ENCODE results near the gene TMC1. TPM values are rescaled to one million over a fixed set of nuclear protein-coding genes. Genes with fewer than 3 reads are reported as not detected.

The TMC1 gene
- total and polyA plus RNA-seq, 5 experiments from 2014 or later = not detected

DNA sequence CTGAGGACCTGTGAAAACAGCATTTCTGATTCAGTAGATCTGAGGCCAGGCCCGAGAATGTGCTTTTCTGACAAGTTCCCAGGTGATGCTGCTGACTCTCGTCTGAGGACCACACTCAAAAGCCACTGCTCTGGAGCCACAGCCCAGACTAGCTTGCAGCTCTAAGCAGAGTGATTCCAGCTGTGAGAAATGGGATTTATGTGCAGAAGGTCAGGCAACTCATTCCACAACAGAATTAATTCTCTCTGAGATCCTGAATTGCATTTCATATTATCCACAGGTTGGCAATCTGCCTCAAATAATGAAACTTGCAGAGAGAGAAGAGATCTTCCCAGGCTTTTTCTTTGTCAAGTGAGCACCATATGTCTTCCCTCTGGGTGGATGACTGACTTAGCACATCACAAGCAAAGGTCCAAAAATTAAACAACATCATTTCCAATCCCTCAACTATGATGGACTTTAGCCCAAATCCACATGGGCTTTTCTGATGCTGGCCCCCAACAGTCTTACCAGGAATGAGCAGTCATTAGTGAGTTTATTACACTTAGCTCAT, 291.2 kb downstream of the TMC1 start:
- Mint-ChIP-seq H3K27me3 (peaks cover 0 to 6% (median 0%) of the 10 kb centered on the region in 5 donors), H3K9me3 (peaks cover 0 to 5% (median 0%) of the 10 kb centered on the region in 9 donors)

DNA sequence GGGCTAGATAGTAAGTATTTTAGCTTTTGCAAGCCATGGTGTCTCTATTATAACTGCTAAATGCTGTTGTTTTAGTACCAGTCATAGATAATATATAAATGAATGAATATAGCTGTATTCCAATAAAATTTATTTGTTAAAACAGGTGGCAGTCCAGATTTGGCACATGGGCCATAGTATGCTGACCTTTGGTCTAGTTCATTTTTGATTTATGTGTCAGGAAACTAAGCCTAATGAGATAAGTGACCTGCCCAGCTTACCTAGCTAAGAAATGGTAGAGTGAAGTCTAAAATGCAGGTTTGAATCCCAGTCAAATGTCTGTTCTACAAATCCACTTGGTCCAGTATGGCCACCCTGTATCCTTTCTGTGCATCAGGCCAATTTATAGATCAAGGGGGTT, 292.1 kb downstream of the TMC1 start:
- DNase-seq = no peak
- POLR2A ChIA-PET = no interaction called here

More for the DNA sequence above, 291.2 kb downstream of the TMC1 start:
- DNase-seq (no peak), ATAC-seq (no peak)
- H3K36me3 Mint-ChIP-seq = no peaks in the 10 kb centered on the region
- no peak overlapping the region for H3K4me3 Mint-ChIP-seq
- no peaks in the 10 kb centered on the region for H3K4me1 Mint-ChIP-seq
- POLR2A ChIA-PET = no interaction called here
- H3K27ac Mint-ChIP-seq = no peak overlapping the region

DNA sequence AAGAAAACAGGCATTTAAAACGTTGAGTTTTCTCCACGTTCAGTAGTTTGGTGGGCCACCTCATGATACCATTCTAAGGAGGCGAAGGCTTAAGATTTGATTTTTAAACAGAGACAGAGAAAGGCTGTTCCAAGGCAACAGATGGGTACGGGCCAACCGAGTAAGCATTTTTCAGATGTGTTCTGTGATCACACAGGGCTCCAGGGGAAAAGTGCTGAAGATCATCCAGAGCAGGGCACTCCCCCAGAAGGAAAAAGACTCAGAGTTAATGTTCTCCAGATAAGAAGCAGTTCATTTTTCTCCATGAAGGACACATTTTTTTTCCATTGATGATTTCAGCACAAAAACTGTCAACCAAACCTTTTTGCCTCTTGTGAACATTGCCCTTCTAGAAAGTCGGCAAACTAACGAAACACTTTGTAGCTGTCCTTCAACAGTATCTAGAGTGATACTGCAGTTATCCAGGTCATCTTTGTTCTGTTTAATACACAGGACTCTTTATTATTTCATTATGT, 292.7 kb downstream of the TMC1 start:
- DNase-seq (no peak), ATAC-seq (no peak)
- POLR2A ChIA-PET = no interaction called here
- Mint-ChIP-seq H3K4me1 (no peaks in the 10 kb centered on the region), H3K27ac (no peak overlapping the region), H3K4me3 (no peak overlapping the region), H3K9me3 (no peaks in the 10 kb centered on the region), H3K27me3 (peaks cover 0 to 7% (median 3%) of the 10 kb centered on the region in 5 donors), H3K36me3 (no peaks in the 10 kb centered on the region)

More for the DNA sequence above, 292.1 kb downstream of the TMC1 start:
- Mint-ChIP-seq H3K4me3 (no peak overlapping the region), H3K36me3 (no peaks in the 10 kb centered on the region), H3K9me3 (no peaks in the 10 kb centered on the region), H3K4me1 (no peaks in the 10 kb centered on the region), H3K27ac (no peak overlapping the region), H3K27me3 (peaks cover 0 to 7% (median 3%) of the 10 kb centered on the region in 5 donors)
- ATAC-seq = no peak

DNA sequence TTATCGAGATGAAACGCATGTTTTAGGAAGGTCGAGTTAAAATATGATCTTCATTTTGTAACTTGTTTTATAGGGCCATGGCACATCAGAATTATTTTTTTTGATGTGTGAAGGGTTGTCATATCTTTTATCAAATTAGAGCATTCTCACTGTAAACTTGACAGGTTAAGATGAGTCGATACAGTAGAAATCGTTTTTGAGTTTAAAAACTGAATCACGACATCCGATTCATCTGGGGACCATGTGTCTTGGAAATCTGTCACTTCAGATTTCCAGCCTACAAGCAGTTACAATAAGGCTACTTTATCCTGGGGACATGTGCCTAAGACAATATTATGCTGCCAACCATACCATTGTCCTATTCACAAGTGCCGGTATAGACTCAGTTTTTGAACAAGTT, 295.3 kb downstream of the TMC1 start:
- POLR2A ChIA-PET = no interaction called here
- Mint-ChIP-seq H3K9me3 (no peaks in the 10 kb centered on the region), H3K27me3 (peaks cover 0 to 8% (median 5%) of the 10 kb centered on the region in 5 donors), H3K4me3 (no peak overlapping the region), H3K27ac (no peak overlapping the region), H3K4me1 (no peaks in the 10 kb centered on the region), H3K36me3 (no peaks in the 10 kb centered on the region)
- DNase-seq (no peak), ATAC-seq (no peak)

DNA sequence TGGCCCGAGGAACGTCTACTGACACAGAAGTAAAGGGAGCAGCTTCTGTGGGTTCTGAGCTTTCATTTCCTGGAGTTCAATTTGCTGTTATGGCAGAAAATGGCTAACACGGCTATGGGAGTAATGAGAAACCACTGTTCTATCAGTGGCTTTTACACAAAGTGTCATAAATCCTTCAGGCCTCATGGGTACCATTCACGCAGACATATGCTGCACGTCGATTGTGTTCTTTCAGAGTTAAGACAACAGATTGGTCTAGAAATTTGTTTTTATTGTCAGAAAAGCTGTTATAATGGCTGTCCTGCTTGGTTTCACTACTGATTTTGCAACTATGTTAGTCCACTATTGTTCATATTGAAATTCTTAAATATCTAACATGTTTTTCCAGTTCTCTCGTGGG, 296.0 kb downstream of the TMC1 start:
- ATAC-seq (no peak), DNase-seq (no peak)
- POLR2A ChIA-PET = no interaction called here
- Mint-ChIP-seq H3K4me3 (no peak overlapping the region), H3K27ac (no peak overlapping the region), H3K27me3 (peaks cover 0 to 8% (median 6%) of the 10 kb centered on the region in 5 donors), H3K9me3 (no peaks in the 10 kb centered on the region), H3K4me1 (peaks cover 0 to 4% (median 0%) of the 10 kb centered on the region in 4 donors), H3K36me3 (no peaks in the 10 kb centered on the region)

DNA sequence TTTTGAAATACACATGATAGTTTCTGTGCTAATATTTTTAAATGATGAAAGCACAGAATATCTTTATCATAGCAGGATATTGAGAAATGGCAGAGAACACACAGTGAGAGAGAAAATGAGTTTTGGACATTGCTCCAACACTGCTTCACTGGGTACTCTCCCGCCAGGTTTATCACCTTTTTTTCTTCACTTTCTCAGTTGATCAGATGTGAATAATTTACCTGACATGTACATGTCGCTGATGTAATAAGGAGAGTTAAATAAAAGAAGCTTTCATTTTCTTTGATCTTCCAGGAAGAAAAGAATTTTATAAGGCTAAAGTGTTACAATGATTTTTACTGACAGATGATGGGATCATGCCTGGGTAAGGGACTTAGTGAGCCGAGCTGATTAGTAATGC, 297.0 kb downstream of the TMC1 start:
- peaks cover 0 to 11% (median 6%) of the 10 kb centered on the region in 5 donors for H3K27me3 Mint-ChIP-seq
- ATAC-seq (no peak), DNase-seq (no peak)
- H3K4me1 Mint-ChIP-seq = peaks cover 0 to 6% (median 0%) of the 10 kb centered on the region in 4 donors
- no peaks in the 10 kb centered on the region for H3K9me3 Mint-ChIP-seq
- H3K4me3 Mint-ChIP-seq = no peak overlapping the region
- POLR2A ChIA-PET = no interaction called here
- H3K27ac Mint-ChIP-seq = no peak overlapping the region
- H3K36me3 Mint-ChIP-seq = no peaks in the 10 kb centered on the region

DNA sequence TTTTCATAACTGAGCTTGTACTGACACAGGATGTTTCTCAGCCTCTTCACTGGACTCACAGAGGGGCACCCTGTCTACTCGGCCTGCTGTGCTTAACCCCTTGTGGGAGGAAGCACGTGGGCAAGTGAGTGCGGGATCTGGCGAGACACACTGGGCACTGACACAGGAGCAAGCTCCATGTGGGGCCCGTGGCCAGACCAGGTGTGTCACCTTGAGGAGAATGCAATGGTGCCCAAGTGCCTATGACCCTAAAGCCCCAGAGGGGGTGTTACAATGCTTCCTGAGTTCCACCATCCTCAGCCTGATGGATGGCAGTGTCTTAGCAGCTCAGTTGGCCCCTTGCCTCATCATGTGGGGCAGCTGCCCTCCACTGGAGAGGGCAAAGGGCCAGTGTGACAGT, 302.6 kb downstream of the TMC1 start:
- peaks cover 0 to 6% (median 0%) of the 10 kb centered on the region in 4 donors for H3K4me1 Mint-ChIP-seq
- POLR2A ChIA-PET = no interaction called here
- DNase-seq (no peak), ATAC-seq (no peak)
- no peak overlapping the region for H3K27ac Mint-ChIP-seq
- H3K27me3 Mint-ChIP-seq = peaks cover 4 to 19% (median 16%) of the 10 kb centered on the region in 5 donors
- H3K9me3 Mint-ChIP-seq = no peaks in the 10 kb centered on the region
- H3K4me3 Mint-ChIP-seq = no peak overlapping the region
- H3K36me3 Mint-ChIP-seq = no peaks in the 10 kb centered on the region

DNA sequence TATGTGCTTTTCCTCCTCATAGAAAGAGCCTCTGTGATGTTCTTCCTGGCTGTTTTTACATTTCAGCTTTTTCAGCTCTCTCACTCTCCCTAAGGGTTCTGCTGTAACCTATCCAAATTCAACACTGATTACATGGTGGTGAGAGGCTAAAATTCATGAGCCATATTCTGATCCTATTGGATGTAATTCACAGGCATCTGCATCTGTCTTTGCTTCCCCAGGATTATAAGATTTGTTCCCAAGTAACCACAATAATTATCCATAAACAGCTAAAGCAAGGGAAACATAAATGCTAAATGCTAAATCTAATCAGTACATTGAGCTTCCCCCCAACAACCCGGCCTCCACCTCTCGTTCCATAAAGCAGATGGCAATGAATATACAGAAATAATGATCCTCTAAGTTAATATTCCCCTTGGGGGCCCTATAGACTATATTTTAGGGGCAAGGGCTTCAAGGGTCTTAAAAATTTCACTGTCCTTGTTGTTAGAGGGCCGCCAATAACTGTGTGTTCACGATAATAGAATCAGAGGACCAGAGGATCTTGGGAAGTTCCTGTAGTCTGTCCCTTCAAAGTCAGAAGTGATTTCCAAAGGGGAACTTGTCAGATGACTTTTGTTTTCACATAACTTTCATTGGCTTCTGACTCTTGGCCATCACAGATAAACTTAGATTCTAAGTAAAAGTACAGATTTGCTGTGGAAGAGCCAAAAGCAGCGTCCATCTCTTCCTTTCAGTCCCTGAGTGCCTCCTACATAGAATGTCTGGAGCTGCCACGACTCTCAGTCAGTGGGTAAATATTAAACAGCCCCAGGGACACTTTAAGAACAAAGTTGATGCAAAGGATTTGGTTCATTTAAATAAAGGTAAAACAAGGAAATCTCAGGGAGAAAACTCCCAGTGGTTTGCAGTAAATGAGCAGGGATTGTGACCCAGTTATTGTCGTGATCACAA, 305.9 kb downstream of the TMC1 start:
- H3K9me3 Mint-ChIP-seq = peaks cover 0 to under 1% (median 0%) of the 10 kb centered on the region in 9 donors
- no peak for ATAC-seq
- H3K27ac Mint-ChIP-seq = no peak overlapping the region
- POLR2A ChIA-PET = no interaction called here
- H3K36me3 Mint-ChIP-seq = no peaks in the 10 kb centered on the region
- peaks cover 0 to 3% (median 0%) of the 10 kb centered on the region in 4 donors for H3K4me1 Mint-ChIP-seq
- DNase-seq = no peak
- peaks cover 2 to 16% (median 12%) of the 10 kb centered on the region in 5 donors for H3K27me3 Mint-ChIP-seq
- no peak overlapping the region for H3K4me3 Mint-ChIP-seq

DNA sequence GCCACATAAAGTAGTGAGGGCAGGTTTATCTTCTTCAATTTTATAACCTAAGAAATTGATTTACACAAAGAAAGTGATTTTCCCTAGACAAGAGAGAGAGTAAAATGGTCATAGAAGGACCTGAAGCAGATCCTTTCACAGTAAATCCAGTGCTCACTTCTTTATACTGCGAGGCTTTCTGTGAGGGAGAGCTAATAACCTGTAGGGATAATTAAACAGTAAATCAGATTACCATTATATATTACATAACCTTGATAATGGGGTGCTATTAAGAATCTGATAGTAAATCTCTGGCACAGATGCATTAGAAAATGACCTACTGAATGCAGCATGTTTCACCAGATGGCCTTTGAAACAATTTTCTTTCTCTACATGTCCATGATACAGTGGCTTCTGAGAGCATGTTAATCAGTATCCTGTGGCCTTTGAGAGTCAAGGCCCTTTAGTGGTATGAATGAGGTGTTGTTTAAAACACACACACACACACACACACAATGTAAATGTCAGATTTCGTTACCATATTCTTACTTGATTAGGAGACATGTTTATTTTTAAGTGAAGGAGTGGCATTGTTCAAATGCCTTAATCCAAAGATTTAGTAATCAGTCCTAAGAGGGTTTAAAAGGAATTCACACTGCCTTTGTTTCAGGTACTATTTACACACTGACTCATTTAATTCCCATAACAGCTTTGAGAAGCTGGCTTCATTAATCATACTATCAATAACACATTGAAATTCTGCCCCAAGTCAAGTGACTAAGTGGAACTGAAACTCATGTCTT, 306.7 kb downstream of the TMC1 start:
- Mint-ChIP-seq H3K27ac (no peak overlapping the region), H3K9me3 (peaks cover 0 to 2% (median 0%) of the 10 kb centered on the region in 9 donors), H3K4me3 (no peak overlapping the region), H3K4me1 (no peaks in the 10 kb centered on the region), H3K27me3 (peaks cover 2 to 16% (median 10%) of the 10 kb centered on the region in 5 donors), H3K36me3 (no peaks in the 10 kb centered on the region)
- ATAC-seq (no peak), DNase-seq (no peak)
- POLR2A ChIA-PET = no interaction called here

DNA sequence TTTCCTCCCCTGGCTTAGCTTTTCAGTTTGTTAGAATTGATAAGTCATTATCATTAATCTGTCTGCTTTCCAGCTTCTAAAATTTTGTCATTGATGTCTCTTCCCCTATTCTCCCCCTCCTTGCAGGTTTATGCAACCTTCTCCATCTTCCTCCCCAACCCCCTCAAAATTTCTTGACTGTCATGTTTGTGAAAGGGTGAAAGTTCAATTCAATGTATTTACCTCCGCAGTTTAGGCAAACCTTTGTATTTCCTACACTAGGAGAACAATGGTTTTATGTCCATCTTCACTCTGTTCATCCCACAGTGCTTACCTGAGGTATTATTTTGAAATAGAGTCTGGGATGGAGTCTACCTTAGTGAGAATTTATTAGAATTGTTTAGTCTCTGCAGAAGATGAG, 313.6 kb downstream of the TMC1 start:
- H3K27ac Mint-ChIP-seq = no peak overlapping the region

DNA sequence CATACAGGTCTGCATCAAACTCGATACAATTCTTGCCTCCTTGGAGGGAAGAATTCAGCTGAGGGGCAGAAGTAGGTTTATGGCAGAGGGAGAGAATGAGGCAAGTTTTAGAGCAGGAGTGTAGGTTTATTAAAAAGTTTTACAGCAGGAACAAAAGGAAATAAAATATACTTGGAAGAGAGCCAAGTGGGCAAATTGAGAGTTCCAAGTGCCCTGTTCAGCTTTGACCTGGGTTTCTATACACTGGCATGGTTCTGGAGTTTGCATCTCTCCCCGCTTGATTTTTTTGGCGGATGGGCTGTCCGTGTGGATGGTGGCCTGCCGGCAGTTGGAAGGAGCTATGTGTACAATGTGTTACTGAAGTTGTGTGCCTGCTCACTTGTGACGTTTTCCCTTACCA, 315.4 kb downstream of the TMC1 start:
- H3K9me3 Mint-ChIP-seq = peaks cover 0 to 8% (median 0%) of the 10 kb centered on the region in 9 donors
- POLR2A ChIA-PET = no interaction called here
- ATAC-seq (no peak), DNase-seq (no peak)
- H3K4me3 Mint-ChIP-seq = no peak overlapping the region
- no peaks in the 10 kb centered on the region for H3K36me3 Mint-ChIP-seq
- H3K4me1 Mint-ChIP-seq = no peaks in the 10 kb centered on the region
- peaks cover 0 to 8% (median 5%) of the 10 kb centered on the region in 5 donors for H3K27me3 Mint-ChIP-seq
- no peak overlapping the region for H3K27ac Mint-ChIP-seq

More for the DNA sequence above, 313.6 kb downstream of the TMC1 start:
- Mint-ChIP-seq H3K4me1 (no peaks in the 10 kb centered on the region), H3K27me3 (peaks cover 0 to 8% (median 5%) of the 10 kb centered on the region in 5 donors), H3K9me3 (peaks cover 0 to 8% (median 0%) of the 10 kb centered on the region in 9 donors), H3K36me3 (no peaks in the 10 kb centered on the region), H3K4me3 (no peak overlapping the region)
- ATAC-seq (no peak), DNase-seq (no peak)
- POLR2A ChIA-PET = no interaction called here

DNA sequence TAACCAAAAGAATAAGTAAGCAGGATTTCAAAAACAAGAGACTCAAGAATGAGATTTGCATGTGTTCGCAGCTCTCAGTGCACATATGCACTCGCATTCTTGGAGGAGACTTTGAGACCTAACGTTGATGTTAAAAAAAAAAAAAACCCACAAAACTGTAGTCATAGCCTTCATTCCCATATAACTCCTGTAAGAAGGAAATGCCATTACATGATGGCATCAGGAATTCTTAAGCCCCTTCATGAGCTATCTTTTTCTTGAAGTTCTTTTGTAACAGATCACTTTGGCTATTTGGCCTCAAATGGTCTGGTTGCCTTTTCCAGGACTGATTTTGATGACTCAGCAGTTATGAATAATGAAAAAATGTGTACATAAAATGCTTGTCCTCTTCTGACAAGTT, 317.7 kb downstream of the TMC1 start:
- Mint-ChIP-seq H3K4me3 (no peak overlapping the region), H3K4me1 (no peaks in the 10 kb centered on the region), H3K36me3 (no peaks in the 10 kb centered on the region), H3K27me3 (peaks cover 0 to 8% (median 5%) of the 10 kb centered on the region in 5 donors), H3K9me3 (peaks cover 0 to 12% (median 5%) of the 10 kb centered on the region in 9 donors), H3K27ac (no peak overlapping the region)
- ATAC-seq (no peak), DNase-seq (no peak)
- POLR2A ChIA-PET = no interaction called here

Data from naive thymus-derived CD8-positive, alpha-beta T cell (primary cell).